ENCODE measurements around the gene LMX1B.
"Not testable (repeated sequence)": the region's sequence is repeated elsewhere in the genome, so short reads cannot be mapped to it uniquely, and the experiment has no call there.

LMX1B gene

DNA sequence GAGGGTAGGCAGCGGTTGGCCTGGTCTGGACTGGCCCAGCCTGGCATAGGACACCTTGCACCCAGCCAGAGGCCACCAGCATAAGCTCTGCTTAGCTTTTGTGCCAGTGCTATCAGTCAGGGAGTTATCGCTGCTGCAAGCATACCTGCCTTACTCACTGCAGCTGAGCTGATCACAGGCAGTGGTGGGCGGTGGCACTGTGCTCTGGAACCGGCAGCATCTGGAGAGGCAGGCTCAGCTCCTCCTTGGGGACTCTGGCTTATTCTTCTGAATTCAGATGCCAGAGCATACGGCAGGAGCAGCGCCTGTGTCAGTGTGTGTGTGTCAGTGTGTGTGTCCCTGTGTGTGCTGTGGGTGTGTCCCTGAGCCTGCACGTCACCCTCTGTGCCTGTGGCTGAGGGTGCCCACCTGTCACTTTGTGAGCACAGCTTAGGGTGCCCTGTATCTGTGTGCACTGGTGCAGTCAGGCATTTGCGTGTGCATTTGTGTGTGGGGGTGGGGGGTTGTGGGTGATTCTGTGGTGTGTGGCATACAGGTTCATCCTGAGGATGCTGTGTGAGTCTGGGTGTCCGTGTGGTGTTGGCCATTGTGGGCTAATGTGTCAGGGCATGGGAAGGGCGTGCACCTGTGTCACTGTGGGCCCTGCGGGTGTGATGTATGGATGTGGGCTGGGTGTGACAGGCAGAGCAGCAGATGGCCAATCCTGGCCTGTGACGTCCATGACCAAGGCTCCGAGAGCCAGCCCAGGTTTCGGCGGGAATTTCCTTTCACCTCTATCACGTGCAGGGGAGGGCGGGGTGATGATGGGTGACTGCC lies 23.5 kb downstream of the LMX1B start:
- no peak for DNase-seq

DNA sequence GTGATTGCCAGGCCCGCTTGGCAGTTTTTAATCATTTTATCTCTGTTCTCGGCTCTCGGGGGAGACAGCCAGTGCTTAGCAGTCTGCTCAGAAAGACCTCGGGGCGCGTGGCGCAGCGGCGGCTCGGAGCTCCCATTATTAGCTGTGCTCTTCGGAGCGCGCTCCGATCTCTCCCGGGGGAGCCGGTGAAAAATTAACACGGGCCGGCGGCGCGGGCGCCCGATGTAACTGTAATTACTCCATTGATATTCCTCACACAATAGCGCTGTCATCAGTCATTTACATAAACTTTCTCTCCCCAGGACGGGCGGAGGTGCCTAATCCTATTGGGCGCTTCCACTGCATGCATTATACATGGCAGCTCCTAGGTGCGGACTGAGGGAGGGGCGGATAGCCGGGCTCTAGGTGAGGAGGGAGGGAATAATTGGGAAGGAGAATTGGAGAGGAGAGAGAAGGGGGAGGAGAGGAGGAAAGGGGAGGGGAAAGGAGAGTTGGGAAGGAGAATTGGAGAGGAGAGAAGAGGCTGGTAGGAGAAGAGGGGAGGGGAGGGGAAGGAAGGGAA lies 24.9 kb downstream of the LMX1B start:
- no peak for DNase-seq

DNA sequence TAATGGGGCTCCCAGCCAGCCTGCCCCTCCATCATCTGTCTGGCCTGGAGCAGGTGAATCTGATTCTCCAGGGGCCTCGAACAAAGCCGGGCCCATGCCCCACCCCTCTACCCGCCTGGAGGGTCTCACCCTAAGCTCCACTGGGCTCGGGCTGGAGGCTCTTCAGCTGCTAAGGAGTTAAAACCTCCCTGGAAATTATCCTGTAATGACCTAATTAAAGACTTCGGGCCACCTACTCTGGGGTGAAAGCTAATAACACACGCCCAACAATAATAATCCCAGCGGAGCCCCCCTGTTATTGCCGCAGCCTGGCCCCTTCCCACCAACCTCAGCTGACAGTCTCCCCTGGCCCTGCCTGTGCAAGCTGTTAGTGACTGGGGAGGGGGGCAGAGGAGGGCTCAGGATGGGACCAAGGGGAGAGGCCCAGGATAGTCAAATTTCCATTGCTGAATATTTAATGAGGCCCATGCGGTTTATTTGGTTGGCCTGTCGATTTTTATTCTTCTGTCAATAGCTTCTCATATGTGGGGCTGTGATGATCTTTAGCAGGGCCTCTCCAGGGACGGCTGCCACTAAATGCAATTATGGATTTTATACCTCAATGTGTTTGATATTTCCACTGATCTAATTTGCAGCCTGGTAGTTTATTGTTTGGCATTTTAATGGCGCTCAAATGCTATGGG lies 25.7 kb downstream of the LMX1B start:
- no peak for DNase-seq

DNA sequence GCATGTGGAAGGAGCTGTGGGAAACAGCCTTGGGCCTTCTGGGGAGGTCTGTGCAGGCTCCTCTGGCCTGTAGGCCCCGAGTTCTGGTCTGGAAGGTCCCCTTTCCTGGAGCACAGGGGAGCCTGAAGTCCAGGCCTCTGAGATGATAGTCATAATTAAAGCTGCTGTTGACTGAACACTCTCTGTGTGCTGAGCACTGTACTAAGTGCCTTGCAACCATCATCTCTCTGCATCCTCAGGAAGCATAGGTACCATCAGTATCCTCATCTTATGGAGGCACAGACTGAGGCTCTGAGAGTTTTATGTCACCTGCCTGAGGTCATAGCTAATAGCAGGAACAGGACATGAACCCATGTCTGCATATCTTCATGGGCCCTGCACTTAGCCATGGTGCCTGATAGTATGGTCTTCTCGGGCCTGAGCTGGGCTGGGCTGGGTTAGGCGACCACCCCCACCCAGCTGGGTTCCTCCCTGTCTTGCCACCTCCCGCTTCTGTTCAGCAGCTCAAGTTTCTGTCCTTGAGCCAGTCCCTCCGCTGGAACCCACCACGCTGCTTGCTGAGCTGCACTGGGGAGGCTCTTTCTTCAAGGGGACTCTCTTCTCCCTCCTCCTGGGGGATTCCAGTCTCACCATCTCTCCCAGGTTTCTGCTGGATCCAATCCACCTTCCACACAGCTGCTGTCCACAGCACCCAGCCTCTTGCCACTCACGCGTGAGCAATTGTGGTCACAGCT lies 27.6 kb downstream of the LMX1B start:
- no peak for DNase-seq

DNA sequence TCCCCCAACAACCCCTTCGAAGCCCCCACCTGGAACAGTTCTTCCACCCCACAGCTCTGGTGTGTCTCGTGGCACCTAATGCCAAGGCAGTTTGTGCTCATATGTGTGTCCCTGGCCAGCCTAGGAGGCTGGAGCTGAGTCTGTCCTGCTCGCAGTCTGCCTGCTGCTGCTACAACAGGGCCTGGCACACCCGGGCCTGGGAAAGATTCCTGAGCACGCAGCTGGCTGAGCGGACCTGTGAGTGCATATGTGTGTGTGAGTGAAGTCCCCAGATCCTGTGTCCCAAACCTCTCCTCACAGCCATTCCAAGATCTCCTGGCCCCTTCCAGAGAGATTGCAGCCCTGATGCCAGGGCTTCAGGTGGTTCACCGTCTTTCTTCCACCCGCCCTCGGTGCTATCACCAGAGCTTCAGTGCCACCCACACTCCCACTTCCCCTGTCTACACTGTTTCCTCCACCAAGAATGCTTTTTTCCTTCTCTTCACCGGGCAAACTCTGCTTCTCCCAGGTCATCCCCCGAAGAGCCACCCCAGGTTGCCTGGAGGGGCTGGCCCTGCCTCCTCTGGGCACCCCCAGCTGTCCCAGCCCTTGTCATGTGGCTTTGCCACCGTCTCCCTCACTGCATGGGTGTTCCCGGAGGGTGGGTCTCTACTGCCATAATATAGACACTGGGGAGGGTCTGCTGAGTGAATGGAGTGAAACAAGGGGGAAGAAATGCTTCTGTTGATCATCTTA lies 28.4 kb downstream of the LMX1B start:
- no peak for DNase-seq

DNA sequence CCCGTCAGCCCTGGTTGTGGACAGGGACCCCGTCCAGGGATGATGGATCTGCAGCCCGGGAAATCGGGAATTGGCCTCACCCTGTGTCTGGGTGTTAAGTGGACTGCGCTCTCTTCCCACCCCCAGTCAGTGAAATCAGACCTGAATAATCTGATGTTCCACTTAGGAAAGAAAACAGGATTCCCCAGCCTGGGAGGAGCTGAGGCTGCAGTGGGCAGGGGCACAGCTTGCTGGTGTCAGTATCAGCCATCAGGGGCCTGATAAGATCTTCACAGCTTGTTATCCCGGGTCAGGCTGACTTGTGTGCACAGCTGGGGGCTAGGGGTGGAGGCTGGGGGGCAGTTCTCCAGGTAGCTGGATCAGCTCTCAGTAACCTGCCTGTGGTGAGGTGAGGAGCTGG lies 29.1 kb downstream of the LMX1B start:
- no peak for DNase-seq

DNA sequence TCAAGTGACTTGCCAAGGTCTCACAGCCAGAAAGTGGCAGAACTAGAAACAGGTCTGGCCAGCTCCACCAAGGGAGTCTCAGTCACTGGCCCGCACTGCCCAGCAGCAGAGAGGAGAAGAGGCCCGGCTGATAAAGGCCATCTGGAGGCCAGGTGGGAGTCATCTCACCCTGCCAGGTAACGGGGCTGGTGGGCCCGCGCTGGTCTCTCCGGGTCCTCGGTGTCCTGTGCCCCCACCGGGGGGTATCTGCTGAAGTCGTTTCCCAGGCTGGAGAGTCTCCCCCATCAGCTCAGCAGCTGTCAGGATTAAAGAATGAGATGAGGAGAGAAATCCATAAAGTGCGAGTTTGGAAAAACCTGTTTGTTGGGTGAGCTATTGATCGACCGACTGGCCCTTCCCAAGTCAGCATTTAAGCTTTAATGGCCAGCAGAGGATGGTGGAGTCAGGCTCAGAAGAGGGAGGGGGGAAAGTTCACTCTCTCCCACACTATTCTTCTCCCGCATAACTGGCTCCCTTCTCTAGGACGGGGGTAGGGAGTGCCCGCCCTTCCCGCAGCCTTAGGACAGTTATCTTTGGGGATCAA lies 30.3 kb downstream of the LMX1B start:
- no peak for DNase-seq

DNA sequence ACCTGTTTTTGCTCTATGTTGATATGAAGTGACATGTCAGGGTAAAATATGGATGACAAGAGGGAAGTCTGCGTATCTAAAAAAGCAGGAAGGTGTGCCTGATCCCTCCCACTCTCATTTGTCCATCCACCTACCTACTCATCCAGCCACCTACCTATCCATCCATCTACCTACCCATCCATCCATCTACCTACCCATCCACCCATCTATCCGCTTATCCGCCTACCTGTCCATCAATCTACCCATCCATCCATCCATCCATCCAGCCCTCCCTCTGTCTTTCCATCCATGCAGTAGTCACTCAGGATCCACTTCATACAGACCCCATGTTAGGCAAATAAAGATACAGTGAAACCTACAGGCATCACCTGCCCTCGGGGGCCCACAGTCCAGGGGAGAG lies 32.4 kb downstream of the LMX1B start:
- DNase-seq = no peak

DNA sequence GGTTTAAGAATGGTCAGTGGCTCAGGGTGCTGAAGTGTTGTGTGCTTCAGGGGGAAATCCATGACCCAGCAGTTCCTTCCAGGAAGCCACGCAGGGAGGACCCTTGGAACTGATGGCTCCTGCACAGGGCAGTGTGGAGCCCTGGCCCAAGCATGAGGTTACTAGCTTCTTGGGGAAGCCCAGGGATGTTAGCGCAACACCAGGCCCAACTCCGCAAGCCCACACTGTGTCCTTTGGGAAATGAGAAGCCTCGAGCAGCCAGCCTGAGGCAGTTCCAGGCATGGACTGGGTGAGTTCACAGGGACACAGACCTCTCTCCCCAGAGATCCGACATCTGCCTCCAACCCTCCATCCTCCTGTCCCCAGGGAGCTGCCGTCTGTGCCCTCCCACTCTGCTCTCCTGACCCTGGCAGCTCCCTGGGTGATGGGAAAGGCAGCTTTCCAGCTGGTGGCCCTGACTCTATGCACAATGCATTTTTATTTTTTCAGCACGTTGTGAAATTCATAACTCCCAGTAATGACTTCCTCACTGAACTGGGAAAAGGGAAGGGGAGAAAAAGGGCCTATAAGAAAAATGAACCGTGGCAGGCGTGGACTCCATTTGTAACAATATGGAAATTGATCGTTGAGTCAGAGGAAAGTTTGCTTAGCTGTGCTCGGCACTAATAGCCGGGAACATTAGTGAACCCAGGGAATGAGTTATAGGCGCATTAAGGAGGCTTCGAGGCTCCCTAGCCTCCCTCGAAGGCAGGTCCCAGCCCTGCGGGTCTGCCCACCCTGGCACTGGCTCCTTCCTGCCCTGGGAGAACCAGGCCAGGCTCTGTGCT lies 34.1 kb downstream of the LMX1B start:
- DNase-seq = peak in 1 of 3 donors; percentile 27

DNA sequence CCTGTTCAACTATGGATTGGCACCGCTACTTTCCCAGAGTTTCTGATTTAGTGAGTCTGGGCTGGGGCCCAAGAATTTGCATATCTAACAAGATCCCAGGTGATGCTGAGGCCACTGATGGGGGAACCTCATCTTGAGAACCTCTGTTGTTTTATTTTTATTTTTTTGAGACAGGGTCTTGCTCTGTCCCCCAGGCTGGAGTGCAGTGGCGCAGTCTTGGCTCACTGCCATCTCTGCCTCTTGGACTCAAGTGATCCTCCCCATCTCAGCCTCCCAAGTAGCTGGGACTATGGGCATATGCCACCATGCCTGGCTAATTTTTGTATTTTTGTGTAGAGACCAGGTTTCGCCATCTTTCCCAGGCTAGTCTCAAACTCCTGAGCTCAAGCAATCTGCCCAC lies 35.7 kb downstream of the LMX1B start:
- no peak for DNase-seq

DNA sequence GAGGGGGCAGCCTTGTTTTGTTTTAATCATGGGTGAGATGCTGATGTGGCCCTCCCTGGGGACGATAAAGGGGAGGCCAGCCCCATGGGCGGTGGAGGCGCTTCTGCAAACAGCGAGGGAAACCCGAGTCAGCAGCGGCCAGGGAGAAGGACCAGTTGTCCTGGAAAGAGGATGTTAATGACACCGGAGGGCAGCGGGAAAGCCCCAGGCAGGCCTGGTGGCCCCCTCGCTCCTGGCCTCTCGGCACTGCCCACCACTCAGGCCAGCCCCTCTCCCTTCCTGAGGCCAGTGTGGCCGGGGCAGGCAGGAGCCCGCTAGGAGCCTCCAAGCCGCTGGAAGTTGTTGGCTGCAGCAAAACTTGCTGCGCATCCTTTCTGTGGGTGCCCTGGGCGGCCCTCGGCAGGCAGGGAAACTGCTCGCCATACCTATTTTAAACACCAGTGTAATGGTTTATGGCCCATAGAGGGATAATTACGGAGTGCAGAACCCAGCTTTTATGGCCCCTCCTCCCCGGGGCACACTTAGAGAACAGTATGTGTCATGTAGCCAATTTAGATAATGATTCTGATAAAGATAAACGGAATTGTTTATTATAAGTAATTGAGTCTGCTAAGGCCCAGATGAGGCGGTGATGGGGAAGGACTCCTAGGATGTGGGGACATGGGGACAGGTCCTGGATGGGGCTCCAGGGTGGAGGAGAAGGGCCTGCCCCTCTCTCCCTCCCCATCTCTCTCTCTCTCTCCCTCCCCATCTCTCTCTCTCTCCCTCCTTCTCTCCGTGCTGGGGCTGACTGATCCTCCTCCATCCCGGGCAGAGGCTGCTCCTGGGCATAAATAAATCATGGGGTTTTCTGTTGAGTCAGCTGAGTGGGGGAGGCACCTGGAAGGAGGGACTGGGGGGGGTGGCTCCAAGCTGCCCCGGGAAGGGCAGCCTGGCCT lies 36.9 kb downstream of the LMX1B start:
- DNase-seq = no peak

DNA sequence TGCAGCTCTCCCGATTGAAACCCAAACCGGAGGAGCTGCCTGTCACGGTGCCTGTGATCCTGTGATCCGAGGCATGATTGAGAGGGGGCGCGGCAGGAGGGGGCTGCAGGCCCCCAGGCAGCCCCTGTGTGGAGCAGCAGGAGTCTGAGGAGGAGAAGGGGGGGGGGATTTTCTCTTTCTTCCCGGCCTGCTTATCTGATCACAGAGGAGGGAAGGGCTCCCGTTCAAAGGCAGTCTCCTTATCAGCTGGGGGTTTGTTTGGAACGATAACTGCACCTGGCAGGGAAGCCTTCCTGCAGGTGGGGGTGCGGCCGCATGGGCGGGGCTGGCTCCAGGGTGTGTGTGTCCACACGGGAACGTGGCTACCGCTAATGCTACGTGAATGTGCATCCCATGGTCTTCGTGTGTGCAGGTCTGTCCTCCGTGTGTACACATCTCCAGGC lies 38.4 kb downstream of the LMX1B start:
- DNase-seq = no peak

DNA sequence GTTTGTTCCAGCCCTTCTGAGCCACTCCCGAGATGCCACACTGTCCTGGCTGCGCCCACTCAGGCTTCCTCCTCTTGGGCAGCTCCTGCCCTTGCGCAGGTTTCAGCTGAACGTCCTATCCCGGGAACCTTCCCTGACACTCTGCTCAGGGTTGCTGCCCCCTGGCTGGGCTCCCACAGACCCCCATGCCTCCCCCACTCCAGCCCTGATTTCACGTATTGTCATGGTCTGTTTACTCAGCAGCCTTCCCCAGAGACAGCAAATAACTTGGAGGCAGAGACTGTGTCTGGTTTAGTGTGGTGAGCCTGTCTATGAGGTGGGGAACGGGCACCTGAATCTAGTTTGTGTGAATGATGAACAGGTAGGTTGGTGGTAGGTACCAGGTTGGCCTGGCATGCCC lies 40.4 kb downstream of the LMX1B start:
- no peak for DNase-seq

DNA sequence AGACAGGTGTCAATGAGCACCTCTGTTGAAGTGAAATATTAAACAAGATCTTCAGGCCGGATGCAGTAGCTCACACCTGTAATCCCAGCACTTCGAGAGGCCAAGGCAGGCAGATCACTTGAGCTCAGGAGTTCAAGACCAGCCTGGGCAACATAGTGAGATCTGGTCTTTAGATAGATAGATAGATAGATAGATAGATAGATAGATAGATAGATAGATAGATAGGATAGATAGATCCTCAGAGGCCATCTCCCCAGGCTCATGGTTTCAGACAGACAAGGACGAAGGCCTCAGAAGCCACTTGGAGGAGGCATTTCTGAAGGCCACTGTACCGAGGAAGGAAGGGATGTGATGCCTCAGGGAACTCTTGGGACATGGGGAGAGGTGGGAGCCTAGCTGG lies 42.5 kb downstream of the LMX1B start:
- not testable (repeated sequence) for DNase-seq

DNA sequence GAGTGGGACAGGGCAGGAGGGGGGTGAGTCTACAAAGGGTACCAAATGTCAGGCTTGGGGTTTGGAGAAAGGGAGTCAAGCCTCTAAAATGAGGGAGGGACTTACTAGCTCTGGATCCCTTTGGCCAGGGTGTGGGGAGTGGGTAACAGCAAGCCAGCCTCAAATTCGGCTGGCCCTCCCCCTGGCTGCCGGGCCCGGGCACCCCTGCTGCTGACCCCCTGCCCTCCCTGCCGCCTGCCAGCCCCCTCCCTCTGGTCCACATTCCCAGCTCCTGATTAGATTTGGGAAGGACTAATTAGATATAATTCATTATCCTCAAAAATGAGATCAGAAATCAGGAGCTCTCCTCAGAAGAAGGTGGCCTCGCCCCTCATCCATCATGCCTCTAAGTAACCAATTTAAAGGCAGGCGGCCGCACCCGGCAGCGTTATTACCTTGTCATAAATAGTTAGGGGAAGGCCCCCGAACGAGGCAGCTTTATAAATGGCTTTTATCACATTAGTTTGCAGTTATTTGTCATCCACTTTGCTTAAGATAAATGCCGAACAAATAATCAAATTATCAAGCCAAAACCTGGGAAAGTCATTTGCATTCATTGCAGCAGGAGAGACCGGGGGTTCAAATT lies 44.6 kb downstream of the LMX1B start:
- no peak for DNase-seq

DNA sequence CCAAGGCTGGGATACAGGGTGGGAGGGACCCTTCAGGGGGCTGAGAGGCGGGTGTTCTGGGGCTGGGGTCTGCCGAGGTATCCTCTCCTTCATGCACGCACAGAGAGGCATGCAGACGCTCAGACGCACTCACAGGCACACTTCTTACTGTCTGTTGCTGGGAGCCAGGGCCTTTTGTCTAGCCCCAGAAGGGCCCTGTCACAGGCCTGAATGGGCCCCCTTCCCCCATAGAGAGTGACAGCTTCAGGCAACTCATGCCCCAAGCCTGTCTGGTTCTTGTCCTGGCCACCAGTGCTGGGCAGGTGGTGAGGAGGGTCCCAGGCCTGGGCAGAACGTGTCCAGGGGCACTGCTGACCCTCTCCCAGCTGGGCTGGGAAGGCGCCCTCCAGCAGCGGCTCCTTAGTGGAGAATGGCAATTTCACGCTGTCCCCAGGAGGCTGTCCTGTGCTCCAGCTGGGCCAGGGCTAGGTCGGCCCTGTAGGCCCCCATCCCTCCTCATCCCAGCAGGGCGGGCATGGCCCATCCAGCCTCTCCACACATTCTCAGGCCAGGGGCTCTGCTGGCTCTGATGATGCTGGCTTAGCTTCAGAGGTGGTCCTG lies 45.3 kb downstream of the LMX1B start:
- no peak for DNase-seq

DNA sequence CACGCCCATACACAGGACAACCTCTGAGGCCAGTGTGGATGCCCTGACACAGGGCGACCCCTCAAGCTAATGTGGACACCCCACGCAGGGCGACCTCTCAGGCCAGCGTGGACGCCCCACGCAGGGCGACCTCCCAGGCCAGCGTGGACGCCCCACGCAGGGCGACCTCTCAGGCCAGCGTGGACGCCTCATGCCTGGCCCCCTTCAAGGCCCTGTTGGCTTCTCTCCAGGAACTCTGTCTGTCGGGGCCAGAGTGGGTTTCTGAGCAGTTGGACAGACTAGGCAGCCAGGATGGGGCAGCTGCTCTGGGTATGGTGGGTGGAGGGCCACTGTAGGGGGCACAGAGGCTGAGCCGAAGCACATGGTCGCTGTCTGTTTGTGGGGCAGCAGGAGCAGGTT lies 47.4 kb downstream of the LMX1B start:
- no peak for DNase-seq

DNA sequence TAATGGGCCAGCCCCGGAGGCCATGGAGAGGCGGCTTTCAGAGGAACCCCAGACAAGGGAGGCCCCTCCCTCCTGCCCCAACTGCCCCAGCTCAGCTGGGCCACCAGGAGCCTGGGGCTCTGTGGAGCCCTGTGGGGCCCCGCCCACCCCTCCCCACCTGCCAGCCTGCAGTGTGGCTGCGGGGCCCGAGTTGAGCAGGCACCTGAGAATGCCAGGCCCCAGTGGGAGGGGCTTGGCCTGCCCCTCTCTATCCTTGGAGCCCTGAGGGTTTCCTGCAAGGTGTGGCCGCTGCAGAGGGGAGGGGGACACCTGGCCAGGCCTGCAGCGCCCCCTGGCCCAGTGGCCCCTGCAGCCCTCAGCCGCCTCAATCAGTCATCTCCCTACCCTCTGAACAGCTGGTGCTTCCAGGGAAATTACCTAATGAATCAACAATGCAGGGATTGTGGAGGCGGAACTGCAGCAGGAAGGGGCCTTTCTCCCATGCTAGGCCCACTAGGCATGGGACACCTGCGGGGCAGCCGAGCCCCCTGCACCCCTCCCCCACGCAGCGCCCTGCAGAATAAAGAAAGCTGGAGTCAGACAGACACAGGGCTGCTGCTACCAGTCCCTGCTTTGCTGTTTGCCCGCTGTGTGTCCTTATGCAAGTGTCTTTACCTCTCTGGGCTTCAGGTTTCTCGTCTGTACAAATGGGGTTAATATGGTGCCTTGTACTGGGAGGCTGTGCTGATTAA lies 48.0 kb downstream of the LMX1B start:
- no peak for DNase-seq

DNA sequence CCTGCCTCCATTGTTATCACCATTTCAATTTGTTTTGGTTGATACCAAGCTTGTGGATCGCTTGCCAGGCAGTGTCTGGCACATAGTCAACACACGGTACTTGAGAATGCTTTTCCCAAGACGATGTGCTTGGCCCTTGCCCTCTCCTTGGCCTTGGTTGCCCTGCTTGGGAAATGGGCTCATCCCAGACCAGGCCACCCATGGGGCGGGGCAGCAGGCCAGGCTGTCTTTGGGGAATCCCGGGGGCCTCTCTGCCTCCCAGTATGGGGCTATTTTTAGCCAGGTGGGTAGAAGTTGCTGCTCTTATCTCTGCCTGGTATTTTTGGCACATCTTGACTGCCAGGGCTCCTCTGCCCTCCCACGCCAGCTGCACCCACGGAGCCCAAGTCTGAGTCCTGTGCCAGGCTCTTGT lies 49.9 kb downstream of the LMX1B start:
- DNase-seq = peak in 1 of 3 donors; percentile 12
